ENCODE measurements around the gene SLC8A1.

DNA sequence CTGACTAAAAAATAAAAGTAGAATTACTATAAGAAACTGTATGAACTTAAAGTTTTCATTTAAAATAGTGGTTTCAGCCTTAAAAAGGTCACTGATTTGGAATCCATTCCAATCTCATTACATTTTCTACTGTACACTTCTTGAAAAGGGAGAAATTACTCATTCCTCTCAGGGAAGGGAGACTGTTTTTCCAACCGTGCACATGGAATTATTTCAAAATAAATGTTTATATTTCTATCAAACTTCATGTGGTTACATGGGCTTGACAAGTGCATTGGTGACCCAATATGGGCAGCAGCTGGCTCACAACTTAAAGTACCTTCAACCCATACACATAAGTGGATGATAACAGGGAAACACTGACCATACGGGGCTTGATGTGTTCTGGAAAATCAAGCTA, 348.3 kb downstream of the SLC8A1 start:
- TF ChIP-seq, protein P1, sequence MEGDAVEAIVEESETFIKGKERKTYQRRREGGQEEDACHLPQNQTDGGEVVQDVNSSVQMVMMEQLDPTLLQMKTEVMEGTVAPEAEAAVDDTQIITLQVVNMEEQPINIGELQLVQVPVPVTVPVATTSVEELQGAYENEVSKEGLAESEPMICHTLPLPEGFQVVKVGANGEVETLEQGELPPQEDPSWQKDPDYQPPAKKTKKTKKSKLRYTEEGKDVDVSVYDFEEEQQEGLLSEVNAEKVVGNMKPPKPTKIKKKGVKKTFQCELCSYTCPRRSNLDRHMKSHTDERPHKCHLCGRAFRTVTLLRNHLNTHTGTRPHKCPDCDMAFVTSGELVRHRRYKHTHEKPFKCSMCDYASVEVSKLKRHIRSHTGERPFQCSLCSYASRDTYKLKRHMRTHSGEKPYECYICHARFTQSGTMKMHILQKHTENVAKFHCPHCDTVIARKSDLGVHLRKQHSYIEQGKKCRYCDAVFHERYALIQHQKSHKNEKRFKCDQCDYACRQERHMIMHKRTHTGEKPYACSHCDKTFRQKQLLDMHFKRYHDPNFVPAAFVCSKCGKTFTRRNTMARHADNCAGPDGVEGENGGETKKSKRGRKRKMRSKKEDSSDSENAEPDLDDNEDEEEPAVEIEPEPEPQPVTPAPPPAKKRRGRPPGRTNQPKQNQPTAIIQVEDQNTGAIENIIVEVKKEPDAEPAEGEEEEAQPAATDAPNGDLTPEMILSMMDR (IDR thresholded peaks at IDR 0.05) = no peak
- TF ChIP-seq POLR2A (IDR thresholded peaks at IDR 0.05) = no peak
